ENCODE measurements around the gene SGCA. TPM values are rescaled to one million over a fixed set of nuclear protein-coding genes. Genes with fewer than 3 reads are reported as not detected.
A peak's percentile ranks its signal among the peaks of the same experiment; 100 is the strongest.

The SGCA gene
- total and polyA plus RNA-seq, 2 experiments from 2014 or later = 0.19 TPM; not detected in 1

GRCh38 chr17:50149091-50149416, 16.8 kb upstream of the SGCA start (continued):
- TF ChIP-seq CTCF (conservative IDR thresholded peaks at IDR 0.05; ENCODE audit: low read depth in 2 of 2) = no peak
- TF ChIP-seq ZNF114 (CRISPR knock-in tag; IDR thresholded peaks at IDR 0.05) = no peak
- TF ChIP-seq ETS1 (IDR thresholded peaks at IDR 0.05) = no peak
- no peak for TF ChIP-seq JUNB (IDR thresholded peaks at IDR 0.05; ENCODE audit: unreplicated experiment)
- no peak for TF ChIP-seq EZH2phosphoT487 (IDR thresholded peaks at IDR 0.05; ENCODE audit: unreplicated experiment)
- TF ChIP-seq STAT1 (IDR thresholded peaks at IDR 0.05; ENCODE audit: unreplicated experiment) = no peak
- TF ChIP-seq POLR2AphosphoS5 (IDR thresholded peaks at IDR 0.05; ENCODE audit: low read depth) = no peak

GRCh38 chr17:50149417-50150353, 16.1 kb upstream of the SGCA start:
- Histone ChIP-seq H3K4me1 (ENCODE audit: insufficient read depth) (peaks cover 28% of the 10 kb centered on the region), H3F3A (replicated peaks; ENCODE audit: low read depth) (peaks cover 5% of the 10 kb centered on the region; the same call in 1 of the 2 replicates), H4K20me1 (replicated peaks; ENCODE audit: insufficient read depth) (no peaks in the 10 kb centered on the region), H3K79me2 (replicated peaks; ENCODE audit: insufficient read depth) (no peaks in the 10 kb centered on the region), H2AFZ (no peak overlapping the region), H3K27me3 (ENCODE audit: insufficient read depth) (peaks cover 30% of the 10 kb centered on the region), H3K9me2 (ENCODE audit: insufficient read depth) (no peaks in the 10 kb centered on the region), H3K4me2 (peak overlapping the region; percentile 94), H3K4me3 (peak overlapping the region; percentile 87), H3K27ac (ENCODE audit: low read depth) (no peak overlapping the region), H3K36me3 (ENCODE audit: insufficient read depth) (no peaks in the 10 kb centered on the region)
- H3K36me3 Mint-ChIP-seq (ENCODE audit: low read depth) = peaks cover 1% of the 10 kb centered on the region; the same call in 1 of the 3 replicates
- TF ChIP-seq CREB1 (CRISPR knock-in tag; IDR thresholded peaks at IDR 0.05; ENCODE audit: low read depth) (no peak), EZH2 (IDR thresholded peaks at IDR 0.05; ENCODE audit: low read depth, unreplicated experiment) (peak; percentile 80)
- H3K4me1 Mint-ChIP-seq = peaks cover 41% of the 10 kb centered on the region
- ATAC-seq (peak; percentile 2; the same call in 2 of the 3 replicates), DNase-seq (ENCODE audit: low spot score) (peak; percentile 78)
- peaks cover 31% of the 10 kb centered on the region for H3K27me3 Mint-ChIP-seq (ENCODE audit: insufficient read depth, low read depth, poor library complexity)
- peak overlapping the region; percentile 82 for H3K4me3 Mint-ChIP-seq
- no peaks in the 10 kb centered on the region for H3K9me3 Mint-ChIP-seq
- no peak overlapping the region for H3K27ac Mint-ChIP-seq

All from GM23338 (cell line).